GM21367 (cell line): ENCODE results near the gene SOAT1.
"Not testable (repeated sequence)": the region's sequence is repeated elsewhere in the genome, so short reads cannot be mapped to it uniquely, and the experiment has no call there.

Source experiments
- ATAC-seq: cut with Tn5 transposase; IDR thresholded peaks from one replicate; pipeline ENCODE4 v1.9.1; 2021; ENCODE audit not compliant: unreplicated experiment

The SOAT1 gene

GRCh38 chr1:179293340-179294327, at the start of gene SOAT1:
Gene SOAT1, plus strand, starts transcription at chr1:179293797. Its CDS starts 8,888 bp downstream, at chr1:179302685.
- ATAC-seq: peak; percentile 94

- ATAC-seq: not testable (repeated sequence)
Measured at GRCh38 chr1:179245426-179245825, 48.2 kb upstream of the SOAT1 start.

- no peak for ATAC-seq
Measured at GRCh38 chr1:179247923-179248322, 45.7 kb upstream of the SOAT1 start.

- no peak for ATAC-seq
Measured at GRCh38 chr1:179251675-179252074, 41.9 kb upstream of the SOAT1 start.

GRCh38 chr1:179252606-179253005, 41.0 kb upstream of the SOAT1 start:
- no peak for ATAC-seq

- no peak for ATAC-seq
Measured at GRCh38 chr1:179253286-179253972, 40.2 kb upstream of the SOAT1 start.

- ATAC-seq: no peak
Measured at GRCh38 chr1:179262183-179262582, 31.4 kb upstream of the SOAT1 start.

GRCh38 chr1:179263121-179263520, 30.5 kb upstream of the SOAT1 start:
- no peak for ATAC-seq

GRCh38 chr1:179264507-179264906, 29.1 kb upstream of the SOAT1 start:
- no peak for ATAC-seq

- ATAC-seq: no peak
Measured at GRCh38 chr1:179269071-179269470, 24.5 kb upstream of the SOAT1 start.

GRCh38 chr1:179274424-179274823, 19.2 kb upstream of the SOAT1 start:
- ATAC-seq: not testable (repeated sequence)

- ATAC-seq: no peak
Measured at GRCh38 chr1:179278920-179279319, 14.7 kb upstream of the SOAT1 start.

GRCh38 chr1:179283992-179284391, 9.6 kb upstream of the SOAT1 start:
- no peak for ATAC-seq

GRCh38 chr1:179287946-179288345, 5.7 kb upstream of the SOAT1 start:
- no peak for ATAC-seq

- no peak for ATAC-seq
Measured at GRCh38 chr1:179288977-179289376, 4.6 kb upstream of the SOAT1 start.

- no peak for ATAC-seq
Measured at GRCh38 chr1:179295164-179295755, 1.7 kb downstream of the SOAT1 start.

- no peak for ATAC-seq
Measured at GRCh38 chr1:179296356-179297104, 2.9 kb downstream of the SOAT1 start.

- no peak for ATAC-seq
Measured at GRCh38 chr1:179297105-179297378, 3.4 kb downstream of the SOAT1 start.

GRCh38 chr1:179298952-179299351, 5.4 kb downstream of the SOAT1 start:
- peak; percentile 68 for ATAC-seq

- ATAC-seq: no peak
Measured at GRCh38 chr1:179300112-179300511, 6.5 kb downstream of the SOAT1 start.

- no peak for ATAC-seq
Measured at GRCh38 chr1:179302070-179302469, 8.5 kb downstream of the SOAT1 start.
